Measurements from ENCODE around the gene TMEM182. TPM values are rescaled to one million over a fixed set of nuclear protein-coding genes. Genes with fewer than 3 reads are reported as not detected.

The TMEM182 gene
- total and polyA plus RNA-seq, 9 of the 15 experiments (the other 6 are each of a cell fraction or from before 2014, with no cell fraction given), result 5.2 to 11.4 (median 7.5) TPM

DNA sequence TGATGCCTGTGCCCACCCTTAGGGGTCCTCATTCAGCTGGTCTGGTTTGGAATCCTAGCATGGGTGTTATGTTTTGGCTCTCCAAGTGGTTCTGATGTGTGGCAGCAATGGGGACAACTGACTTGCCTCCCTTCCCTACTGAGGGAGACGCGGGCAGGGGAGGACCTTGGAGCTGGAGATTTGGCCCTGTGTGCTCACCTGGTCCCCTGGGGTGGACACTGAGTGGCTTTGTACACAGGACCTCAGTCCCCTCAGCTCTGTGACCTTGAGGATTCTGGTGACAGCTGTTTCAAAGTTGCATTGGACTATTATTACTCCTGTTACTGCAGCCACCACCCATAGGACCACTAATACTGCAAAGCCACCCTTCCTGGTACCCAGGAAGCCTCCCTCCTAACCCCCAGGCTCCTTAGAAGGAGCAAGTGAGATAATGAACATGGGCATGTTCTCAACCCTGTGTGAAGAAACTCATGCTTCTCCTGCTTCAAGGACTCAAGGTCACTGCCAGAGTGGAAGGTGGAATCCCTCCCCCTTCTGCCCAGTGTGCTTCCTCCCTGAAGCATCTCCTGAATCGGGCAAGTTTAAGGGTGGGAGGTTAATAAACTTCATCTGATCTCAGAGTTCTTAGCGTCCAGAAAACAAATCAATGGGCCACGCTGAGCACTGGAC is 26.5 kb downstream of the TMEM182 start:
- H4K20me1 ChIP-seq (replicated peaks; ENCODE audit: control insufficient read depth, insufficient read depth, low read length), result no peaks in the 10 kb centered on the region
- intact Hi-C loops (cut with micrococcal nuclease) (no loop called here), in situ Hi-C loops (cut with MboI) (no loop called here)
- no peaks in the 10 kb centered on the region for H3K79me2 ChIP-seq (ENCODE audit: control insufficient read depth, insufficient read depth, low read length)
- ATAC-seq (no peak), FAIRE-seq (no peak), DNase-seq (ENCODE audit: extremely low read depth in 1 of 4, low spot score in 3 of 4) (no peak)
- H3K4me2 ChIP-seq (ENCODE audit: insufficient read depth, low read length), result no peak overlapping the region
- H3K4me3 ChIP-seq, result no peak overlapping the region
- H3K9me1 ChIP-seq (ENCODE audit: control insufficient read depth, insufficient read depth, low read length), result peaks cover 3% of the 10 kb centered on the region
- ChIA-PET POLR2A (no interaction called here), CTCF (ENCODE audit: low intra/inter-chr PET ratio) (no interaction called here)
- no peak overlapping the region for H2AFZ ChIP-seq (ENCODE audit: low read depth, low read length)
- H3K36me3 ChIP-seq (ENCODE audit: control insufficient read depth, insufficient read depth, low read length), result no peaks in the 10 kb centered on the region; the same call in 2 of the 3 replicates
- H3K4me1 ChIP-seq (replicated peaks in 1 of 2; ENCODE audit: control insufficient read depth in 2 of 2, insufficient read depth in 2 of 2, low read length in 2 of 2), result no peaks in the 10 kb centered on the region
- no peaks in the 10 kb centered on the region for H3K27me3 ChIP-seq (ENCODE audit: control insufficient read depth in 2 of 2, insufficient read depth in 2 of 2, low read length in 2 of 2)
- no peak overlapping the region for H3K27ac ChIP-seq (ENCODE audit: extremely low read depth, low read depth, low read length)
- 20% methylated on average over 5 of the region's 5 CpGs for WGBS (ENCODE audit: insufficient coverage, low coverage, missing lambda C conversion rate)
- H3K9me3 ChIP-seq (replicated peaks; ENCODE audit: control insufficient read depth, insufficient read depth, low read depth, low read length), result no peaks in the 10 kb centered on the region
- no TSS peak for BruUV-seq (replicated peaks)
- no peak overlapping the region for H3K9ac ChIP-seq (ENCODE audit: insufficient read depth in 1 of 2, low read depth in 2 of 2, low read length in 2 of 2)
- TF ChIP-seq JUN (IDR thresholded peaks at IDR 0.05; ENCODE audit: borderline replicate concordance, low read depth, low read length), result no peak
- TF ChIP-seq JUN (CRISPR knock-in tag; IDR thresholded peaks at IDR 0.05; ENCODE audit: borderline replicate concordance), result no peak
- no peak for TF ChIP-seq KHSRP (IDR thresholded peaks at IDR 0.05)
- no peak for TF ChIP-seq ZFPM2 (CRISPR knock-in tag; IDR thresholded peaks at IDR 0.05)
- TF ChIP-seq MEIS2 (IDR thresholded peaks at IDR 0.05; ENCODE audit: partially characterized antibody), result no peak
- no peak for TF ChIP-seq ZNF75A (CRISPR knock-in tag; IDR thresholded peaks at IDR 0.05)
- TF ChIP-seq ZC3H4 (CRISPR knock-in tag; IDR thresholded peaks at IDR 0.05; ENCODE audit: borderline replicate concordance), result no peak
- TF ChIP-seq, protein P1, sequence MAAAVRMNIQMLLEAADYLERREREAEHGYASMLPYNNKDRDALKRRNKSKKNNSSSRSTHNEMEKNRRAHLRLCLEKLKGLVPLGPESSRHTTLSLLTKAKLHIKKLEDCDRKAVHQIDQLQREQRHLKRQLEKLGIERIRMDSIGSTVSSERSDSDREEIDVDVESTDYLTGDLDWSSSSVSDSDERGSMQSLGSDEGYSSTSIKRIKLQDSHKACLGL (CRISPR knock-in tag; IDR thresholded peaks at IDR 0.05; ENCODE audit: borderline replicate concordance, poor library complexity, severe bottlenecking), result no peak
- TF ChIP-seq ZNF584 (CRISPR knock-in tag; IDR thresholded peaks at IDR 0.05; ENCODE audit: low read depth), result no peak
- TF ChIP-seq, protein P2, sequence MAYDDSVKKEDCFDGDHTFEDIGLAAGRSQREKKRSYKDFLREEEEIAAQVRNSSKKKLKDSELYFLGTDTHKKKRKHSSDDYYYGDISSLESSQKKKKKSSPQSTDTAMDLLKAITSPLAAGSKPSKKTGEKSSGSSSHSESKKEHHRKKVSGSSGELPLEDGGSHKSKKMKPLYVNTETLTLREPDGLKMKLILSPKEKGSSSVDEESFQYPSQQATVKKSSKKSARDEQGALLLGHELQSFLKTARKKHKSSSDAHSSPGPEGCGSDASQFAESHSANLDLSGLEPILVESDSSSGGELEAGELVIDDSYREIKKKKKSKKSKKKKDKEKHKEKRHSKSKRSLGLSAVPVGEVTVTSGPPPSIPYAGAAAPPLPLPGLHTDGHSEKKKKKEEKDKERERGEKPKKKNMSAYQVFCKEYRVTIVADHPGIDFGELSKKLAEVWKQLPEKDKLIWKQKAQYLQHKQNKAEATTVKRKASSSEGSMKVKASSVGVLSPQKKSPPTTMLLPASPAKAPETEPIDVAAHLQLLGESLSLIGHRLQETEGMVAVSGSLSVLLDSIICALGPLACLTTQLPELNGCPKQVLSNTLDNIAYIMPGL (CRISPR knock-in tag; IDR thresholded peaks at IDR 0.05), result no peak
- no peak for TF ChIP-seq ZNF134 (CRISPR knock-in tag; conservative IDR thresholded peaks at IDR 0.05)
- TF ChIP-seq, protein P3, sequence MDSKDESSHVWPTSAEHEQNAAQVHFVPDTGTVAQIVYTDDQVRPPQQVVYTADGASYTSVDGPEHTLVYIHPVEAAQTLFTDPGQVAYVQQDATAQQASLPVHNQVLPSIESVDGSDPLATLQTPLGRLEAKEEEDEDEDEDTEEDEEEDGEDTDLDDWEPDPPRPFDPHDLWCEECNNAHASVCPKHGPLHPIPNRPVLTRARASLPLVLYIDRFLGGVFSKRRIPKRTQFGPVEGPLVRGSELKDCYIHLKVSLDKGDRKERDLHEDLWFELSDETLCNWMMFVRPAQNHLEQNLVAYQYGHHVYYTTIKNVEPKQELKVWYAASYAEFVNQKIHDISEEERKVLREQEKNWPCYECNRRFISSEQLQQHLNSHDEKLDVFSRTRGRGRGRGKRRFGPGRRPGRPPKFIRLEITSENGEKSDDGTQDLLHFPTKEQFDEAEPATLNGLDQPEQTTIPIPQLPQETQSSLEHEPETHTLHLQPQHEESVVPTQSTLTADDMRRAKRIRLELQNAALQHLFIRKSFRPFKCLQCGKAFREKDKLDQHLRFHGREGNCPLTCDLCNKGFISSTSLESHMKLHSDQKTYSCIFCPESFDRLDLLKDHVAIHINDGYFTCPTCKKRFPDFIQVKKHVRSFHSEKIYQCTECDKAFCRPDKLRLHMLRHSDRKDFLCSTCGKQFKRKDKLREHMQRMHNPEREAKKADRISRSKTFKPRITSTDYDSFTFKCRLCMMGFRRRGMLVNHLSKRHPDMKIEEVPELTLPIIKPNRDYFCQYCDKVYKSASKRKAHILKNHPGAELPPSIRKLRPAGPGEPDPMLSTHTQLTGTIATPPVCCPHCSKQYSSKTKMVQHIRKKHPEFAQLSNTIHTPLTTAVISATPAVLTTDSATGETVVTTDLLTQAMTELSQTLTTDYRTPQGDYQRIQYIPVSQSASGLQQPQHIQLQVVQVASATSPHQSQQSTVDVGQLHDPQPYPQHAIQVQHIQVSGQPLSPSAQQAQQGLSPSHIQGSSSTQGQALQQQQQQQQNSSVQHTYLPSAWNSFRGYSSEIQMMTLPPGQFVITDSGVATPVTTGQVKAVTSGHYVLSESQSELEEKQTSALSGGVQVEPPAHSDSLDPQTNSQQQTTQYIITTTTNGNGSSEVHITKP (IDR thresholded peaks at IDR 0.05; ENCODE audit: partially characterized antibody), result no peak
- no peak for TF ChIP-seq FOSL1 (tag; conservative IDR thresholded peaks at IDR 0.05)
- TF ChIP-seq DMBX1 (CRISPR knock-in tag; IDR thresholded peaks at IDR 0.05; ENCODE audit: borderline replicate concordance), result no peak
- TF ChIP-seq, protein P4, sequence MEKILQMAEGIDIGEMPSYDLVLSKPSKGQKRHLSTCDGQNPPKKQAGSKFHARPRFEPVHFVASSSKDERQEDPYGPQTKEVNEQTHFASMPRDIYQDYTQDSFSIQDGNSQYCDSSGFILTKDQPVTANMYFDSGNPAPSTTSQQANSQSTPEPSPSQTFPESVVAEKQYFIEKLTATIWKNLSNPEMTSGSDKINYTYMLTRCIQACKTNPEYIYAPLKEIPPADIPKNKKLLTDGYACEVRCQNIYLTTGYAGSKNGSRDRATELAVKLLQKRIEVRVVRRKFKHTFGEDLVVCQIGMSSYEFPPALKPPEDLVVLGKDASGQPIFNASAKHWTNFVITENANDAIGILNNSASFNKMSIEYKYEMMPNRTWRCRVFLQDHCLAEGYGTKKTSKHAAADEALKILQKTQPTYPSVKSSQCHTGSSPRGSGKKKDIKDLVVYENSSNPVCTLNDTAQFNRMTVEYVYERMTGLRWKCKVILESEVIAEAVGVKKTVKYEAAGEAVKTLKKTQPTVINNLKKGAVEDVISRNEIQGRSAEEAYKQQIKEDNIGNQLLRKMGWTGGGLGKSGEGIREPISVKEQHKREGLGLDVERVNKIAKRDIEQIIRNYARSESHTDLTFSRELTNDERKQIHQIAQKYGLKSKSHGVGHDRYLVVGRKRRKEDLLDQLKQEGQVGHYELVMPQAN (IDR thresholded peaks at IDR 0.05; ENCODE audit: borderline replicate concordance), result no peak

Data from K562 (cell line).